Panc1 (cell line): ENCODE measurements around the gene KAT7. TPM values are rescaled to one million over a fixed set of nuclear protein-coding genes. Genes with fewer than 3 reads are reported as not detected.

Experiments used
- ATAC-seq: fragments of 200-7000 bp; cut with Tn5 transposase; 2 replicates; pipeline ENCODE4 v1.9.1; 2020; ENCODE audit warnings: mild to moderate bottlenecking, moderate library complexity
- BruUV-seq: library from RNA; stranded (reverse); fragments of 400-500 nt; replicated peaks from 2 replicates; lab custom pipeline; 2021; lab: Mats Ljungman, UMichigan
- CTCF ChIA-PET: fragments of 300-600 bp; sonication (Branson Sonifier 250); formaldehyde crosslinking; loops from one replicate; lab custom pipeline; 2022; ENCODE audit warnings: antibody characterized with exemption; lab: Charles Lee
- POLR2A ChIA-PET: fragments of 300-600 bp; sonication (Branson Sonifier 250); formaldehyde crosslinking; loops from one replicate; lab custom pipeline; 2022; ENCODE audit warnings: antibody characterized with exemption; lab: Charles Lee
- DNase-seq: peaks from one replicate; pipeline ENCODE4 v3.0.0-alpha.2; 2010; ENCODE audit warnings: low read depth, low spot score
- H3K27ac ChIP-seq: 2 replicates; pipeline ENCODE4 v1.5.1; 2011; ENCODE audit warnings: mild to moderate bottlenecking, low read length, inconsistent platforms
- H3K27me3 ChIP-seq: fragments of 200-500 bp; sonication (Bioruptor generic); 2 replicates; pipeline ENCODE4 v1.6.0; 2014; ENCODE audit warnings: low read length, inconsistent platforms; ENCODE audit not compliant: control insufficient read depth, insufficient read depth
- H3K36me3 ChIP-seq: fragments of 200-500 bp; sonication (Bioruptor generic); 2 replicates; pipeline ENCODE4 v1.5.1; 2014; ENCODE audit warnings: inconsistent platforms, mild to moderate bottlenecking, low read length, moderate library complexity; ENCODE audit not compliant: control insufficient read depth, insufficient read depth
- H3K4me1 ChIP-seq: 2 replicates; pipeline ENCODE4 v1.5.1; 2011; ENCODE audit warnings: inconsistent platforms, mild to moderate bottlenecking, low read length, moderate library complexity; ENCODE audit not compliant: control insufficient read depth, insufficient read depth
- H3K4me3 ChIP-seq, 2 experiments: 2 replicates each; pipeline ENCODE4 v1.5.1; 2011 to 2012; ENCODE audit warnings: low read depth in 2 of 2, low read length in 2 of 2, mild to moderate bottlenecking in 2 of 2, inconsistent platforms in 1 of 2, moderate library complexity in 1 of 2
- H3K9me3 ChIP-seq: fragments of 200-500 bp; sonication (Bioruptor generic); 2 replicates; pipeline ENCODE4 v1.5.1; 2014; ENCODE audit warnings: low read depth, mild to moderate bottlenecking, inconsistent platforms, low read length, moderate library complexity; ENCODE audit not compliant: control insufficient read depth, insufficient read depth
- POLR2AphosphoS5 ChIP-seq: IDR thresholded peaks from 2 replicates; pipeline ENCODE4 v1.6.1; 2012; ENCODE audit warnings: mild to moderate bottlenecking, low read depth, low read length, moderate library complexity
- REST ChIP-seq, 2 experiments: IDR thresholded peaks; 2 replicates each; pipeline ENCODE4 v1.6.1; 2011 to 2012; ENCODE audit warnings: low read depth in 2 of 2, control low read depth in 1 of 2, low read length in 1 of 2, mild to moderate bottlenecking in 1 of 2, moderate library complexity in 1 of 2; ENCODE audit not compliant: insufficient read depth in 1 of 2
- SIN3A ChIP-seq: IDR thresholded peaks from 2 replicates; pipeline ENCODE4 v1.6.1; 2012; ENCODE audit warnings: low read depth, mild to moderate bottlenecking, low read length, moderate library complexity, borderline replicate concordance; ENCODE audit not compliant: insufficient read depth
- TCF7L2 ChIP-seq: IDR thresholded peaks from 2 replicates; pipeline ENCODE4 v1.6.1; 2011; ENCODE audit warnings: mild to moderate bottlenecking, low read depth, low read length, inconsistent platforms
- in situ Hi-C: cut with HindIII; loops from 2 replicates; pipeline ENCODE4 v1.10.0; 2016; ENCODE audit warnings: low sequenced_read_pairs, low pct_unique_long_range_greater_than_20kb
- intact Hi-C: fragments of 100-400 bp; cut with micrococcal nuclease; formaldehyde crosslinking; loops from one replicate; pipeline ENCODE4 v1.10.0; 2022; ENCODE audit not compliant: unreplicated experiment
- total RNA-seq: library from RNA; stranded (reverse); gene quantifications from one replicate; pipeline ENCODE4 v1.2.1, GENCODE V29; 2021; ENCODE audit not compliant: unreplicated experiment
- TF ChIP-seq, protein P1 (sequence below): fragments of 450-650 bp; IDR thresholded peaks from 2 replicates; pipeline ENCODE4 v1.5.1; 2017; ENCODE audit warnings: mild to moderate bottlenecking

KAT7 gene
- total RNA-seq, 1 experiment from 2014 or later = 69.0 TPM

- in situ Hi-C loops = no loop called here
- Histone ChIP-seq H3K4me1 (peaks cover 3% of the 10 kb centered on the region; the same call in 1 of the 2 replicates), H3K27me3 (peaks cover 23% of the 10 kb centered on the region), H3K4me3 (no peak overlapping the region), H3K27ac (no peak overlapping the region), H3K36me3 (no peaks in the 10 kb centered on the region), H3K9me3 (no peaks in the 10 kb centered on the region)
- ATAC-seq (no peak), DNase-seq (no peak)
- no TSS peak for BruUV-seq
- intact Hi-C loops = loop anchor here (10.0 kb wide), 1 partner anchor 275 kb away; the partner anchor contains the start of gene NXPH3
- TF ChIP-seq SIN3A = no peak
- ChIA-PET POLR2A (no interaction called here), CTCF (no interaction called here)
These were observed 61.7 kb downstream of the KAT7 start for GRCh38 chr17:49850218-49850610.

DNA sequence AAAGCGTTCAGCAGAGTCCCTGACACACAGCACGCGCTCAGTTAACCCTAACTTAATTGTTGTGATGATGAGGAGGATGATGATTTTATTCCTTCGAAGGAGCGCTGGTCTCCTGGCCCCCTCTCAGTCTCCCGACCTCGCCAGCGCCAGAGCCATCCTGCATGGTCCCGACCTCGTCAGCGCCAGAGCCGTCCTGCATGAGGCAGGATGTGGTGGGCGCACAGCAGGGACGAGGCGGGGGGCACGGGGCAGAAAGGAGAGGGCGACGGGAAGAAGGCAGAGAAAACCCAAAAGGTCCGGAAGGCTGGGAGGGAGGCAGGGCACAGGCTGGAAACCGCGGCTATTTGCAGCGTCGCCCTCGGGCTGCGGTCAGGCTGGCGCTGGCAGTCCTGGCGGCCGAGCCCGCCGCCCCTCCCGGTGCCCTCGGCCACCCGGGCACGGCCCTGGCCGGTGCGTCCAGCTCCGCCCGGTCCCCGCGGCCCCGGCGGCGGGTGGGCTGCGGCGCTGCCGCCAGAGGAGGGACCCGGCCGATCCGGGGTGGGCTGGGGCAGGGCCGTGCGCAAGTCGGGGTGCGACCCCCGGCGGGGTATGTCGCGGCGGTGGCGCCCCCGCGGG, 62.4 kb downstream of the KAT7 start:
- Histone ChIP-seq H3K27me3 (peaks cover 23% of the 10 kb centered on the region), H3K4me3 (peak overlapping the region; percentile 48 to 59), H3K4me1 (peaks cover 3% of the 10 kb centered on the region; the same call in 1 of the 2 replicates), H3K27ac (no peak overlapping the region), H3K36me3 (no peaks in the 10 kb centered on the region), H3K9me3 (no peaks in the 10 kb centered on the region)
- no peak for TF ChIP-seq SIN3A
- no peak for TF ChIP-seq POLR2AphosphoS5
- no peak for TF ChIP-seq REST (IDR thresholded peaks at IDR 0.05; ENCODE audit: insufficient read depth in 1 of 2, low read depth in 2 of 2, low read length in 1 of 2)
- TF ChIP-seq TCF7L2 = no peak
- TF ChIP-seq, protein P1, sequence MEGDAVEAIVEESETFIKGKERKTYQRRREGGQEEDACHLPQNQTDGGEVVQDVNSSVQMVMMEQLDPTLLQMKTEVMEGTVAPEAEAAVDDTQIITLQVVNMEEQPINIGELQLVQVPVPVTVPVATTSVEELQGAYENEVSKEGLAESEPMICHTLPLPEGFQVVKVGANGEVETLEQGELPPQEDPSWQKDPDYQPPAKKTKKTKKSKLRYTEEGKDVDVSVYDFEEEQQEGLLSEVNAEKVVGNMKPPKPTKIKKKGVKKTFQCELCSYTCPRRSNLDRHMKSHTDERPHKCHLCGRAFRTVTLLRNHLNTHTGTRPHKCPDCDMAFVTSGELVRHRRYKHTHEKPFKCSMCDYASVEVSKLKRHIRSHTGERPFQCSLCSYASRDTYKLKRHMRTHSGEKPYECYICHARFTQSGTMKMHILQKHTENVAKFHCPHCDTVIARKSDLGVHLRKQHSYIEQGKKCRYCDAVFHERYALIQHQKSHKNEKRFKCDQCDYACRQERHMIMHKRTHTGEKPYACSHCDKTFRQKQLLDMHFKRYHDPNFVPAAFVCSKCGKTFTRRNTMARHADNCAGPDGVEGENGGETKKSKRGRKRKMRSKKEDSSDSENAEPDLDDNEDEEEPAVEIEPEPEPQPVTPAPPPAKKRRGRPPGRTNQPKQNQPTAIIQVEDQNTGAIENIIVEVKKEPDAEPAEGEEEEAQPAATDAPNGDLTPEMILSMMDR = no peak
- intact Hi-C loops = loop anchor here (10.0 kb wide), 1 partner anchor 276 kb away; the partner anchor contains the start of gene NXPH3
- CTCF ChIA-PET = no interaction called here
- POLR2A ChIA-PET = no interaction called here
- in situ Hi-C loops = no loop called here
- no peak for DNase-seq
- ATAC-seq = peak; percentile 59
- no TSS peak for BruUV-seq
